ENCODE measurements around the gene CHAF1A. TPM values are rescaled to one million over a fixed set of nuclear protein-coding genes. Genes with fewer than 3 reads are reported as not detected.

The CHAF1A gene, protein sequence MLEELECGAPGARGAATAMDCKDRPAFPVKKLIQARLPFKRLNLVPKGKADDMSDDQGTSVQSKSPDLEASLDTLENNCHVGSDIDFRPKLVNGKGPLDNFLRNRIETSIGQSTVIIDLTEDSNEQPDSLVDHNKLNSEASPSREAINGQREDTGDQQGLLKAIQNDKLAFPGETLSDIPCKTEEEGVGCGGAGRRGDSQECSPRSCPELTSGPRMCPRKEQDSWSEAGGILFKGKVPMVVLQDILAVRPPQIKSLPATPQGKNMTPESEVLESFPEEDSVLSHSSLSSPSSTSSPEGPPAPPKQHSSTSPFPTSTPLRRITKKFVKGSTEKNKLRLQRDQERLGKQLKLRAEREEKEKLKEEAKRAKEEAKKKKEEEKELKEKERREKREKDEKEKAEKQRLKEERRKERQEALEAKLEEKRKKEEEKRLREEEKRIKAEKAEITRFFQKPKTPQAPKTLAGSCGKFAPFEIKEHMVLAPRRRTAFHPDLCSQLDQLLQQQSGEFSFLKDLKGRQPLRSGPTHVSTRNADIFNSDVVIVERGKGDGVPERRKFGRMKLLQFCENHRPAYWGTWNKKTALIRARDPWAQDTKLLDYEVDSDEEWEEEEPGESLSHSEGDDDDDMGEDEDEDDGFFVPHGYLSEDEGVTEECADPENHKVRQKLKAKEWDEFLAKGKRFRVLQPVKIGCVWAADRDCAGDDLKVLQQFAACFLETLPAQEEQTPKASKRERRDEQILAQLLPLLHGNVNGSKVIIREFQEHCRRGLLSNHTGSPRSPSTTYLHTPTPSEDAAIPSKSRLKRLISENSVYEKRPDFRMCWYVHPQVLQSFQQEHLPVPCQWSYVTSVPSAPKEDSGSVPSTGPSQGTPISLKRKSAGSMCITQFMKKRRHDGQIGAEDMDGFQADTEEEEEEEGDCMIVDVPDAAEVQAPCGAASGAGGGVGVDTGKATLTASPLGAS
- total RNA-seq (2022; extraction: Qiagen RNA extraction; ENCODE audit: low read depth) = 22.4 to 26.3 TPM (median 23.7 TPM) in 5 replicates

DNA sequence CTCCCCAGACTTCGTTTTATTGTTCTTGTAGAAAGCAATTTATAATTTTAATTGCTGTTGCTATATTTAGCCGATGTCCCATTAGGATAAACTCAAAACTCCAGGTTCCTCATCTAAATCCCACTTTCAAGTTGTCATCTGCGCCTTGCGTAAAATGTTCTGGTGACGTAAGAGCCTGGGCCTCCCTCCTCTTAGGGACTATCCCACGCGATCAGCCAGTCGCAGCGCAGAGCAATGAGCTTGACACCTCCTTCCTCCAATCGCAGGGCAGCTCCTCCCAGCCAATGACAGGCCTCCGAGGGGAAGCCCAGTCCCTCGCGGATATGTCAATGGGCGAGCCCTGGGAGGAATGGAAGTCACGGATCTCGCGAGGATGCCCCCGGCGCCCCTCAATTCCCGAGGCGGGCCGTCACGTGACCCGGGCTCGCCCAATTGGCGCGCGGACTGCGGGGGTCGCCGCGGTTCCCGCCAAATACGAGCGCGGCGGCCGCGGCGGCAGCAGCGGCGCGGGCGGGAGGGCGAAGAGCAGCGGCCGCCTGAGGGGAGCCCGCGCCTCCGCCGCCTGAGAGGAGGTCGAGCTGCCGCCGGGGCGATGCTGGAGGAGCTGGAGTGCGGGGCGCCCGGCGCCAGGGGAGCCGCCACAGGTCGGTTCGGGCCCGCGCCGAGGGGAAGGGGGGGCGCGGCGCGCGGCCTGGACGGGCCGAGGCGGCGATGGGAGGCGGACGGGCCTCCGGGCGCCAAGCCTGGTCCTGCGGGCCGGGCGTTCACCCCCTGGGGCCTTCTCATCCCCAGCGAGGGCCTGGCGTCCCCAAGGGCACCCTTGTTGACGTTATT lies at the start of gene CHAF1A:
Gene CHAF1A, plus strand, starts transcription at position 470 of the 834 bp plus-strand sequence. Its CDS starts 123 bp downstream, at position 593.

DNA sequence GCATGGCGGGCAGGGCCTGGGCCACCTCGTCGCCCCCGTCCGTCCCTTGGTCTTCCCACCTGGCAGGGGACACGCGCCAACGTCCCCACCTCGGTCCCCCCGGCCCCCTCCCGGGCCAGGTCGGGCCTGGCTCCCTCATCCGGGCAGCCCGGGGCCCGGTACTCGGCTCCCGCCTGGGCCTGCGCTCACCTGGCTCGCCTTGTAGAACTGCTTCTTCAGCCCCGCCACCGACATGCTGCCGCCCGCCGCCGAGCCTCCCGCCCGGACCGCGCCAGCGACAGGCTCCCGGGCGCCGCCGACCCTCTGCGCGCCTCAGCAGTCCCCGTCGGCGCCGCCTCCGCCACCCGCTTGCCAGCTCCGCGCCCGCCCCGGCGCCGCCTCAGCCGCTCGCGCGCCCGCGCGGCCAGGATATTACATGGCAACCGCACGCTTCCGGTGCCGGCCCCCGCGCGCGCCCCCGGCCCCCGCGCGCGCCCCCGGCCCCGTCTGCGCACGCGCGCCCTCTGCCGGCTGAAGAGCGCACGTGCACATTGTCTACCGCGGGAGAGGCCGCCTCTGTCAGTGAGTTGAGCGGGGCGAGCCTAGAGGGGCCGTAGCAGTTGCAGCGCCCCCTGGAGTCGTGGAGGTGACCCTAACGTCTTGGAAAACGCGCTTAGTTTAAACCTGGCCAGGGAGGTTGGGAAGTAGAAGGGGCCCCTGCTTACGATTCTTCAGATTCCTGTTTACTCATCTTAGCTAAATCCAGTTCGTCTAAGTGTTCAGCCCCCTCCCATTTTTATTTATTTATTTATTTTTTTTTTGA lies 2.1 kb upstream of the CHAF1A start, which contains the start of gene SH3GL1:
Gene SH3GL1, minus strand, starts transcription at position 413 of the 802 bp plus-strand sequence. Its CDS starts 179 bp downstream, at position 234.

DNA sequence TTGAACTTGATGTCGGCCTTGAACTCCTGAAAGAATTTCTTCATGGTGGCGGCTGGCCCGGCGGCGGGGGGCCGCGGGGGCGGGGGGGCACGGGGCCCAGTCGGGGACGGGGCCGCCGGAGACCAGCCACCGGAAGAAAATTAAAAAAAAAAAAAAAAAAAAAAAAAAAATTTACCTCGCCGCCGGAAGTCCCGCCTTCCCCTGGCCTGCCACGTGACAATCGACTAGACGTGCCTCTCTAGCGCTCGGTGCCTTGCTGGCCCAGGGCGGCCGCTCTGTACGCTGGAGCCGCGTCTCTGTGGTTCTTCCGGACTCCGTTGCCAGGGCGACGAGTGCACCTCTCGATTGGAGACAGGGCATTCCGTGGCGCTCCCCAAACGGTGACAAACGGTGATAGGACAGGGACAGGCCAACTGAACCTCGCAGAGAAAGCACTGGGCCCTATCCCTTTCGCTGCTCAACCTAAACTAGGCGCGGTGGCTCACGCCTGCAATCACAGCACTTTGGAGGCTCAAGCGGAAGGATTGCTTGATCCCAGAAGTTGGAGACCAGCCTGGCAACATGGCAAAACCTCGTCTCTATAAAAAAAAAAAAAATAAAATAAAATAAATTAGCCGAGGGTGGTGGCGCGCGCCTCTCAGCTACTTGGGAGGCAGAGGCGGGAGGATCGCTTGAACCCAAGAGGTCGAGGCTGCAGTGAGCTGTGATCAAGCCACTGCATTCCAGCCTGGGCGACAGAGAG lies 55.4 kb downstream of the CHAF1A start, which contains the start of gene UBXN6:
Gene UBXN6, minus strand, starts transcription at position 141 of the 742 bp plus-strand sequence. Its CDS starts 97 bp downstream, at position 44.

DNA sequence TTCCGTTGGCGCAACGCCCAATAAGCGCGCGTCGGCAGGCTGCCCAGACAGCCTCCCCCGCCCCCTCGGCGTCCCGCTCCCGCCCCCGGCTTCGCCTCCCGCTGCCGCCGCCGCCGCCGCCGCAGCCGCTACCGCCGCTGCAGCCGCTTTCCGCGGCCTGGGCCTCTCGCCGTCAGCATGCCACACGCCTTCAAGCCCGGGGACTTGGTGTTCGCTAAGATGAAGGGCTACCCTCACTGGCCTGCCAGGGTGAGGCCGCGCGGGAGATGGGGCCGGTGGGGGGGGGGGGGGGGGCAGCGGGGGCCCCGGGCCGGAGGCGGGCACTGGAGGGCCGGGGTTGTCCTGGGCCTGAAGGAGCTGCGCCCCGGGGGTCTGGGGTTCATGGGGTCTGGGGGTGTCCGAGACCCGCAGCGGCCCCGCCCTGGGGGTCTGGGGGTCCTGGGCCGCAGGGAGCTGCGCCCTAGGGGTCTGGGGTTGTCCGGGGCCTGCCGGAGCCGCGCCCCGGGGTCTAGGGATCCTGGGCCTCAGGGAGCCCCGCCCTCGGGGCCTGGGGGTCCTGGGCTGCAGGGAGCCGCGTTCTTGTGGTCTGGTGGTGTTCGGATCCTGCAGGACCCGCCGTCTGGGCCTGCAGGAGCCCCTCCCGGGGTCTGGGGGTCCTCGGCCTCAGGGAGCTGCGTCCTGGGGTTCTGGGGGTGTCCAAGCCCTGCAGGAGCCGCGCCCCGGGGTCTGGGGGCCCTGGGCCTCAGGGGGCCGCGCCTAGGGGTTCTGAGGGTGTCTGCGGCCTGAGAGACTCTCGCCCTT lies 69.9 kb downstream of the CHAF1A start, which contains the start of gene HDGFL2:
Gene HDGFL2, plus strand, starts transcription at position 124 of the 801 bp plus-strand sequence. Its CDS starts 54 bp downstream, at position 178.

Other genes with a start within 250 kb of the CHAF1A start
- gene CREB3L3, start 249.0 kb upstream of the CHAF1A start, total RNA-seq (2022; extraction: Qiagen RNA extraction; ENCODE audit: low read depth) = 0.10 to 0.22 TPM (median 0.13 TPM) in 4 of 5 replicates, not detected in the other
- gene SIRT6, start 220.1 kb upstream of the CHAF1A start, total RNA-seq (2022; extraction: Qiagen RNA extraction; ENCODE audit: low read depth) = 18.1 to 34.0 TPM (median 31.4 TPM) in 5 replicates
- gene ANKRD24, start 220.0 kb upstream of the CHAF1A start, total RNA-seq (2022; extraction: Qiagen RNA extraction; ENCODE audit: low read depth) = 0.12 to 0.39 TPM (median 0.17 TPM) in 5 replicates
- 1.7 to 4.1 TPM (median 3.1 TPM) in 5 replicates for gene EBI3, start 173.1 kb upstream of the CHAF1A start, total RNA-seq (2022; extraction: Qiagen RNA extraction; ENCODE audit: low read depth)
- gene YJU2, start 155.6 kb upstream of the CHAF1A start, total RNA-seq (2022; extraction: Qiagen RNA extraction; ENCODE audit: low read depth) = 18.6 to 23.3 TPM (median 20.7 TPM) in 5 replicates
- not detected in 5 replicates for gene SHD, start 123.4 kb upstream of the CHAF1A start, total RNA-seq (2022; extraction: Qiagen RNA extraction; ENCODE audit: low read depth)
- not detected in 5 replicates for gene TMIGD2, start 100.3 kb upstream of the CHAF1A start, total RNA-seq (2022; extraction: Qiagen RNA extraction; ENCODE audit: low read depth)
- 7.4 to 9.0 TPM (median 8.4 TPM) in 5 replicates for gene FSD1, start 98.0 kb upstream of the CHAF1A start, total RNA-seq (2022; extraction: Qiagen RNA extraction; ENCODE audit: low read depth)
- gene STAP2, start 63.8 kb upstream of the CHAF1A start, total RNA-seq (2022; extraction: Qiagen RNA extraction; ENCODE audit: low read depth) = not detected in 5 replicates
- gene MPND, start 59.1 kb upstream of the CHAF1A start, total RNA-seq (2022; extraction: Qiagen RNA extraction; ENCODE audit: low read depth) = 5.8 to 14.0 TPM (median 10.1 TPM) in 5 replicates
- 45.3 to 64.3 TPM (median 56.8 TPM) in 5 replicates for gene SH3GL1, start 2.1 kb upstream of the CHAF1A start, total RNA-seq (2022; extraction: Qiagen RNA extraction; ENCODE audit: low read depth)
- gene UBXN6, start 55.2 kb downstream of the CHAF1A start, total RNA-seq (2022; extraction: Qiagen RNA extraction; ENCODE audit: low read depth) = 38.4 to 69.4 TPM (median 54.4 TPM) in 5 replicates
- 25.1 to 30.9 TPM (median 29.4 TPM) in 5 replicates for gene HDGFL2, start 69.7 kb downstream of the CHAF1A start, total RNA-seq (2022; extraction: Qiagen RNA extraction; ENCODE audit: low read depth)
- 0.42 to 0.61 TPM (median 0.51 TPM) in 5 replicates for gene PLIN4, start 115.8 kb downstream of the CHAF1A start, total RNA-seq (2022; extraction: Qiagen RNA extraction; ENCODE audit: low read depth)
- 0.06 to 0.22 TPM (median 0.09 TPM) in 3 of 5 replicates, not detected in the others for gene PLIN5, start 132.6 kb downstream of the CHAF1A start, total RNA-seq (2022; extraction: Qiagen RNA extraction; ENCODE audit: low read depth)
- gene LRG1, start 137.4 kb downstream of the CHAF1A start, total RNA-seq (2022; extraction: Qiagen RNA extraction; ENCODE audit: low read depth) = 0.02 to 0.14 TPM (median 0.12 TPM) in 4 of 5 replicates, not detected in the other
- 4.3 to 6.9 TPM (median 6.1 TPM) in 5 replicates for gene SEMA6B, start 157.0 kb downstream of the CHAF1A start, total RNA-seq (2022; extraction: Qiagen RNA extraction; ENCODE audit: low read depth)
- gene TNFAIP8L1, start 236.9 kb downstream of the CHAF1A start, total RNA-seq (2022; extraction: Qiagen RNA extraction; ENCODE audit: low read depth) = 2.4 to 5.4 TPM (median 4.6 TPM) in 5 replicates

Data from A549 treated with RU486 at 1 μM for 4 hours (cell line).